KOPT-K1 (cell line): Measurements from ENCODE around the gene ZBTB34.

Source experiments
- H3K27ac ChIP-seq: fragments of 200-600 bp; sonication (generic); 2 replicates; pipeline ENCODE4 v1.5.1; 2016; ENCODE audit warnings: antibody characterized with exemption, mild to moderate bottlenecking, low read depth, low read length; ENCODE audit not compliant: poor library complexity, severe bottlenecking
- H3K36me3 ChIP-seq: fragments of 200-600 bp; sonication (generic); 2 replicates; pipeline ENCODE4 v1.5.1; 2017; ENCODE audit warnings: antibody characterized with exemption, mild to moderate bottlenecking, low read length, moderate library complexity; ENCODE audit not compliant: insufficient read depth
- H3K9me3 ChIP-seq: fragments of 200-600 bp; sonication (generic); 2 replicates; pipeline ENCODE4 v1.5.1; 2017; ENCODE audit warnings: antibody characterized with exemption, low read length, mild to moderate bottlenecking; ENCODE audit not compliant: insufficient read depth, poor library complexity, severe bottlenecking

Gene ZBTB34

GRCh38 chr9:126856326-126856877, 4.0 kb upstream of the ZBTB34 start:
- Histone ChIP-seq H3K36me3 (no peaks in the 10 kb centered on the region), H3K27ac (no peak overlapping the region), H3K9me3 (no peaks in the 10 kb centered on the region)

GRCh38 chr9:126857261-126857960, 3.0 kb upstream of the ZBTB34 start:
- Histone ChIP-seq H3K36me3 (no peaks in the 10 kb centered on the region), H3K27ac (no peak overlapping the region), H3K9me3 (no peaks in the 10 kb centered on the region)

GRCh38 chr9:126859111-126859510, 1.3 kb upstream of the ZBTB34 start:
- Histone ChIP-seq H3K27ac (no peak overlapping the region), H3K9me3 (no peaks in the 10 kb centered on the region), H3K36me3 (peaks cover 4% of the 10 kb centered on the region; the same call in 1 of the 2 replicates)

DNA sequence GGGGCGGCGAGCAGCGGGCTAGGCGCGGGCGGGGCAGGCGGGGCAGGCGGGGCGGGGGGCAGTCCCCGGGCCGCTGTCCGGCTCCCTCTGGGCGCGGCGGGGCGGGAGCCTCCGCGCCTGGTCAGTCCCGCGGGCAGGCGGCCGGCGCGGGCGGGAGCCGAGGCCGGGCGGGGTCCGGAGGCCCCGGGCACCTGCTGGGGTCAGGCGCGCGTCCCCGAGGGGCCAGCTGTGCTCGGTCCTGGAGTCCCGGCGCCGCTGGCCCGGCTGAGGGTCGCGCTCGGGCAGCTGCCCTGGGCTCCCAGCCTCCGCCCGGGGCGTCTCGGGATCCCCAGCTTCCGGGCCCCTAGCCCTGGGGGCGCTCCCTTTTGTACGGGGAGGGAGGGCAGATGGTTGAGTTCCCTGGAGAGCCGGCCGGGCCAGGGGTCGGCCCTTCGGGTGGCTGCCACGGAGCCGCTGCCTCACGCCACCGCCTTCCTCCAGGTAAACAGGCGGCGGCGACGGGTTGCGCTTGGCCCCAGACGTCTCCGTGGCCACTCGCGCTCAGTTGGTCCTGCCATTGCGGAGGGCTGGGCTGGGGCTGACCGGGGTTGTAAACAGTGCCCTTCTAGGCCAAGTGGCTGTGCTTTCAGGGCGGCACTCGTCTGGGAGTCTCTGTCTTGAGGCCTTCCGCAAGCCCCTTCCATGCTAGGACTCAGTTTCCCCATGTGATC, 473 bp downstream of the ZBTB34 start:
- Histone ChIP-seq H3K36me3 (peaks cover 21% of the 10 kb centered on the region), H3K27ac (peak overlapping the region; percentile 88), H3K9me3 (no peaks in the 10 kb centered on the region)

- peaks cover 29% of the 10 kb centered on the region for H3K36me3 ChIP-seq
- peak overlapping the region; percentile 88 for H3K27ac ChIP-seq
These were observed 1.3 kb downstream of the ZBTB34 start for GRCh38 chr9:126861707-126862103.

GRCh38 chr9:126862104-126862761, 1.8 kb downstream of the ZBTB34 start:
- peak overlapping the region; percentile 88 for H3K27ac ChIP-seq

More at GRCh38 chr9:126861707-126862103, 1.3 kb downstream of the ZBTB34 start:
- H3K9me3 ChIP-seq = no peaks in the 10 kb centered on the region

GRCh38 chr9:126864771-126865170, 4.3 kb downstream of the ZBTB34 start:
- Histone ChIP-seq H3K36me3 (peaks cover 33% of the 10 kb centered on the region), H3K27ac (no peak overlapping the region), H3K9me3 (no peaks in the 10 kb centered on the region)

More at GRCh38 chr9:126862104-126862761, 1.8 kb downstream of the ZBTB34 start:
- no peaks in the 10 kb centered on the region for H3K9me3 ChIP-seq
- H3K36me3 ChIP-seq = peaks cover 33% of the 10 kb centered on the region

- no peaks in the 10 kb centered on the region for H3K9me3 ChIP-seq
- peaks cover 27% of the 10 kb centered on the region for H3K36me3 ChIP-seq
- H3K27ac ChIP-seq = no peak overlapping the region
These were observed 8.9 kb downstream of the ZBTB34 start for GRCh38 chr9:126869368-126869767.

DNA sequence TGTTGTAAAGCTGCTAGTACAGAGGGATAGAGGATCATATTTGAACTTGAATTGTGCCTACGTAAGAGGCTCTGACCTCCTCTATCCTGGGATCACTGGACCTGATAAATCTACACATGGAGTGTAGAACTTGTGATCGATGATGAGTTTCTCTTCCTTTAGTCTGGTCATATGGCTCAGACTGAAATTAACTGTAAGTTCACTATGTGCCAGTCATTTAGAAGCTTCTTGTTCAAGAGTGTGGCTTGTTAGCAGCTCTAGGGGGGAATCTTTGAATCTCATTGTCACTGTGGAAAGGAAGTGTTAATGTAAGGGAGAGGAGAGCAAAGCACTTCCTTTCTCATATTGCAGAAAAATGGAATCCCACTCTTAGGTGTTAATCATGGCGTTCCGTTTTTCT, 12.1 kb downstream of the ZBTB34 start:
- no peak overlapping the region for H3K27ac ChIP-seq
- H3K9me3 ChIP-seq = no peaks in the 10 kb centered on the region
- no peaks in the 10 kb centered on the region for H3K36me3 ChIP-seq

DNA sequence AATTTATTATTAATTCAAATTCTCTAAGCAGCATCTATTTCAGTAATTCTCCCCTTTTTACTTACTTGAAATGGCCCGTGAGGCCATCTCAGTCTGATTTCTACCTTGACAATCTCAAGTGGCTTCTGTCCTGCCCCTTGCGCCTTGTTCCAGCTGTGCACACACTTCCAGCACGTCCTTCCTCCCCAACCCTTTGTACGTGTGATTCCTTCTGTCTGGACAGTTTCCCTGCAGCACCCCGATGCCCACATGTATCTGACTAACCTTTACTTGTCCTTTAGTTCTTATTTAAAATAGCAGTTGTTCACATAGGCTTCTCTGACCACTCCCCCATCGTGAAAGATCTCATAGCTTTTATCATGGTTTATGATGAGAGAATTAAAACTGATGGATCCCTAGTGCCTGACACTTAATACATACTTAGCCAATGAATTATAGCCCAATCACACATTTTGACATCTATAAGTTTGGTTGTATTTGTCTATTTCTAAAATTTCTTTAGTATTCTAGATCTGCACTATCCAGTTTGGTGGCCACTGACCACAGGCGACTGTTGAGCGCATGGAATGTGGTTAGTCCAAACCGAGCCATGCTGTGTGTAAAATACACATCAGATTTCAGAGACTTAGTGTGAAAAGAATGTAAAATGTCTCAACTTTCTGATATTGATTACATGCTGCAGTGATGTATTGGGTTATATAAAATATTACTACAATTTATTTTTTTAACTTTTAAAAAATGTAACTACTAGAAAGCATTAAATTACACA, 14.3 kb downstream of the ZBTB34 start:
- H3K27ac ChIP-seq = no peak overlapping the region
- peaks cover 10% of the 10 kb centered on the region for H3K36me3 ChIP-seq
- H3K9me3 ChIP-seq = no peaks in the 10 kb centered on the region

GRCh38 chr9:126875756-126876510, 15.5 kb downstream of the ZBTB34 start:
- Histone ChIP-seq H3K9me3 (no peaks in the 10 kb centered on the region), H3K36me3 (peaks cover 22% of the 10 kb centered on the region), H3K27ac (no peak overlapping the region)

DNA sequence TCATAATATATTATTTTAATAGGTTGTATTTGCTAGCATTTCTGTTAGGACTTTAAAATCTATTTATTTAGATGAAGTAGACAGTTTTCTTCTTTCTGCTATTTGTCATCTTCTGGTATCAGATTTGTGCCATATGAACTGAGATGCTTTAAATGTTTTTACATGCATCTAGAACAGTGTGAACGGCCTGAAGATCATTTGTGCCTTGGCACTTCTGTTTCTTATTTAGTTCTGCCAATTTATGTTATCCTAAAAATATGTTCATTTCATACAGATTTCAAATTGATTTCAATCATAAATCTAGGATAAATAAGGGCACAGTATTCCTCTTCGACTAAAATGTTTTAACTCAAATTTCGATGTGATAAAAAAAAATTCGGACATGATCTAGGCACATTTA, 16.1 kb downstream of the ZBTB34 start:
- no peak overlapping the region for H3K27ac ChIP-seq
- no peaks in the 10 kb centered on the region for H3K9me3 ChIP-seq
- peaks cover 26% of the 10 kb centered on the region for H3K36me3 ChIP-seq

GRCh38 chr9:126877418-126877817, 17.0 kb downstream of the ZBTB34 start:
- peaks cover 35% of the 10 kb centered on the region for H3K36me3 ChIP-seq
- H3K9me3 ChIP-seq = no peaks in the 10 kb centered on the region
- no peak overlapping the region for H3K27ac ChIP-seq

DNA sequence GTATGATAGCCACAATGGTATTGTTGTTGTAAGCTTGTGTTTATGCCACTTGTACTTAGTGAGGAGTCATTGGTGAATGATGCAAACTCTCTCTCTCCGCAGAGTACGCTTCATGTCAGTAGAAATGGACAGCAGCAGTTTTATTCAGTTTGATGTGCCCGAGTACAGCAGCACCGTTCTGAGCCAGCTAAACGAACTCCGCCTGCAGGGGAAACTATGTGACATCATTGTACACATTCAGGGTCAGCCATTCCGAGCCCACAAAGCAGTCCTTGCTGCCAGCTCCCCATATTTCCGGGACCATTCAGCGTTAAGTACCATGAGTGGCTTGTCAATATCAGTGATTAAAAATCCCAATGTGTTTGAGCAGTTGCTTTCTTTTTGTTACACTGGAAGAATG, 18.8 kb downstream of the ZBTB34 start:
- no peaks in the 10 kb centered on the region for H3K9me3 ChIP-seq
- no peak overlapping the region for H3K27ac ChIP-seq
- H3K36me3 ChIP-seq = peaks cover 41% of the 10 kb centered on the region
